ENCODE measurements around the gene PRMT1.

PRMT1 gene

DNA sequence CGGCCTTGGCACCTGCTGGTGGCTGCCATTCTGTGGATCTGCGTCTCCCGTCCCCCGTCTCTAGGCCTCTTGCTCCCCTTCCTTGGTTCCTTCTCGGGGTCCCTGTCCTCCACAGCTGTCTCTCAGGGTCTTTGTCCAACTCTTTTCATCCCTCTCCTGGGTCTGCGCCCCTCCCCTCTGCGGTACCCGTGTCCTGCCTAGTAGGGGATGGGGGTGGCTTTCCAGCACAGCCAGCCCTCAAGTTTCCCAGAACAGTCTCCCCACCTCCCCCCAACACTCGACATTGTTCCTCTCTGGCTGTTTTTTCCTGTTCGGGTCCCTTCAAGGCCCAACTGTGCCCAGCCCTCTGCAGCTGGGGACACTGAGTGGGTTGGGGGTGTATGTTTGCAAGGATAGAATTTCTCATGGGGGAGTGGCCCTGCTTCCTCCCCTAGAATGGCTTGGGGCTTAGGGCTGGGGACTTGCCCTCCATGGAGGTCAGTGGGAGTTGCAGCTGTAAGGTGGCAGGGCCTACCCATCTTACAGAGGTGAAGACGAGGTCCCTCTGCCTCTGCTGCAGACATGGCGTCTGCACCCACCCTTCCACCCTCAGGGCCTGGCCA is 11.6 kb downstream of the PRMT1 start:
- DNase-seq (ENCODE audit: low read depth in 2 of 2): no peak

DNA sequence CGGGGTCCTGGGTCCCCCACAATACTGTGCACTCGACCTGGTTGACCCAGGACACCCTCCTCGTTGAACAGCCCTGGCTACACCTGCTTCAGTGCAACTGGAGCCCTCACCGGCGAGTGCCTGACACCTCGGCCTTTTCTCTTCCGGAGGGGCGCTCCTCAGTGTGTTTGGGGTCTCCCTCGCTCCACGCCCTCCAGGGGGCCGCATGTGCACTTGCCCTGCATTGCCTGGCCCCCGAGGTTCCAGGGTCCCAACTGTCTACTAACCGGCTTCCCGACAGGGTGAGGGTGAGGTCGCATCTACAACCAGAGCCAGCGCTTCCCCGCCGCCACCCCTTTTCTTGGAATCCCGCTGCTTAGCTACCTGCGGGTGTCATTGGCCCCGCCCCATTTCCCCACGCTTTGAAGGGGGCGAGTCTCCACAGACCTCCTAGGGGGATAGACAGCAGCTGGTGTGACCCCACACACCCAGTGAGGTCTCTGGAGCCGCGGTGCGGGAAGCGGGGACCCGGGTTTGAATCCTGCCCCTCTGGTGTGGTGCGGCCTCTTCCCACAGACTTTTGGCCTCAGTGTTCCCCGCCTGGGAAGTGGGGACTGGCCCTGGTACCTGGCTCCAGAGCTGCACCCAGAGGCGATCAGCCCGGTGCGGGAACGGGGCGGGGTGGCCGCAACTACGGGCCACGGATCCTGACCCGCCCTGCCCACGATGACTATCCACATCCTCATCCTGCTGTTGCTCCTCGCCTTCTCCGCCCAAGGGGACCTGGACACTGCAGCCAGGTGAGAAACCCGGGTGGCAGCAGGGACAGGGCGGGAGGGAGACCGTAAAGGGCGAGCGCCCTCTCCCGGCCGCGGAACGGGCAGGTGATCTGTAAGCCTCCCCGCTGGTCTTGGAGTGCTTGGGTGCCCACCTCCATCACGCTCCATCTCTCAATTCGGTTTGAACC is 12.3 kb downstream of the PRMT1 start, which contains the start of gene ADM5:
Gene ADM5, plus strand, starts transcription at position 462 of the 946 bp plus-strand sequence. Its CDS starts 244 bp downstream, at position 706.
- no peak for DNase-seq (ENCODE audit: low read depth in 2 of 2)

DNA sequence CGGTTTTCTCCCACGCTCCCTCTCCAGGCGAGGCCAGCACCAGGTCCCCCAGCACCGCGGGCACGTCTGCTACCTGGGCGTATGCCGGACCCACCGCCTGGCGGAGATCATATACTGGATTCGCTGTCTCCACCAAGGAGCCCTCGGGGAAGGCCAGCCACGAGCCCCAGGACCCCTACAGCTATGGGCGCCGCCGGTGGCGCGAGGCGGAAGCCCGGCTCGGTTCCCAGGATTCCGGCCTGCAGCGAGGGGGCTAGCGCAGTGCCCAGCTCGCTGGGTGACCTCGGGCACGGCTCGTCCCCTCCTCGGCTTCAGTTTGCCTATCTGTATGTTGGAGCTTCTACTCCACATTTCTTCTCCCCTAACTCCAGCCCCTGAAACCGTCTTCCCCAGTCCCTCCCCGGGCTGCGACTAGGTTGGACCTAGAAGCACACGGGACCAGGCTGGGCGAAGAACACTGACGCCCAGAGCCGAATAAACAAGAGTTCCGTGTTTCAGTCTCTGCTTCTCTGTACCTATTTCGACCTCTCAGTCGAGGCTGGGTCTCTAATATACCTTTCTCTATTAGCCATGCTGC is 13.1 kb downstream of the PRMT1 start:
- DNase-seq (ENCODE audit: low read depth in 2 of 2): no peak

DNA sequence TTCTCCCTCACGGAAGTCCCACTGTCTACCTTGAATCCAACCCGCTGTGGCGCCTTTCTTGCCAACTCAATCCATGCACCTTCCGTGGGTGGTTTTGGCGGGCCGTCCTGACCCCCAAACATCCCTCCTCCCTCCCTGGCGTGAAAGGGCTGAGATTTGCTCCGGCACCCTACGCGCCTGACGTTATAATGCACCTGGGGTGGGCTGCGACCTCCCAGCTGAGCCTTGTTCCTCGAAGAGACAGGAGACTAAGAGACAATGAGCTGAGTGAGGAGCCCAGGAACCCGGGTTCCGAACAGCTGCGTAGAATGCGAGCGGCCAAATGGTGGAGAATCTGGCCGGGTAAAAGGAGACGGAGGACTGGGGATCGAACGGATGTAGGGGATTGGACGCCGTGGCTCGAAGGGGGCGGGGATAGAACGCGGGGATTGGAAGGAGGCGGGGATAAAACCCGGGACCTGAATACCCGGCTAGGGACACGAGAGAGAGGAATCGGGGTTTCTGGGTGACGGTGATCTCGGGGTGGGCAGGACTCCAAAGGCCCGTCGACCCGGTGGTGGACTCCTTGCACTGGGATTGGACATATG is 13.7 kb downstream of the PRMT1 start, which contains the start of gene CPT1C:
Gene CPT1C, plus strand, starts transcription at position 461 of the 587 bp plus-strand sequence. CDS start 1,137 bp downstream, outside the sequence.
- DNase-seq (ENCODE audit: low read depth in 2 of 2): no peak

DNA sequence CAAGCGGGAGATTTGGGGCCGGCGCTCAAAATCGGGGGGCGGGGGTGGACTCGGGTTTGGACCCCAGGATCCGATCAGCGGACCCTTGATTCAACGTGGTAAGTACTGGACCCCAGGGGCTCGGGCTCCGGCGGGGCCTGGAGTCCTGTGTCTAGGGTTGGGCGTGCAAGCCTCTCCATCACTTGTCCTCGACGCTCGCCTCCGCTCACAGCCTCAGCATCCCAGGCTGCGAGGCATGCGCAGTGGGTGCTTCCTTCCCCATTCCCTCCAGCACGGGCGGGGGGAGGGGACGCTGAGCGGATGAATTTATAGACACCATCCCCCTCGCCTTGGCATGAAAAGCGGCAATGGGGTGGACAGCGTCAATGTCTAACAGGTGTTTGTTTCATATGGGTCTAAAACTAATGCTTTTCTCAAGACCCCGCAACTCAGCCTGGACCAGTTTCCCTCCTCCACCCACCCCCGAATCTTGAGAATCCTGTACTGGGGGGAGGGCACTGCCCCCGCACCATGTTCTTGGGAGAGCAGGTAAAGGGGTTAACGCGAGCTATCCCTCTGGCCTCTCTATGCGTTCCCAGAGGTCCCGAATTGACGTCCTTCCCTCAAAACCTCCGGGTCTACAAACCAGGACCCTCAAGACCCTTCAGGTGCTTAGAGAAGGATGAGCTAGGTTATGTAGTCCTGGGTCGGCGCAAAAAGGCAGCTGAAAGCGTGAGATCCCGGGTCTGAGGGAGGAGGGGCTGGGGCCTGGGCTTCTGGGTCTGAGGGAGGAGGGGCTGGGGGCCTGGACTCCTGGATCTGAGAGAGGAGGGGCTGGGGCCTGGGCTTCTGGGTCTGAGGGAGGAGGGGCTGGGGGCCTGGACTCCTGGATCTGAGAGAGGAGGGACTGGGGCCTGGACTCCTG is 14.4 kb downstream of the PRMT1 start:
- no peak for DNase-seq (ENCODE audit: low read depth in 2 of 2)

DNA sequence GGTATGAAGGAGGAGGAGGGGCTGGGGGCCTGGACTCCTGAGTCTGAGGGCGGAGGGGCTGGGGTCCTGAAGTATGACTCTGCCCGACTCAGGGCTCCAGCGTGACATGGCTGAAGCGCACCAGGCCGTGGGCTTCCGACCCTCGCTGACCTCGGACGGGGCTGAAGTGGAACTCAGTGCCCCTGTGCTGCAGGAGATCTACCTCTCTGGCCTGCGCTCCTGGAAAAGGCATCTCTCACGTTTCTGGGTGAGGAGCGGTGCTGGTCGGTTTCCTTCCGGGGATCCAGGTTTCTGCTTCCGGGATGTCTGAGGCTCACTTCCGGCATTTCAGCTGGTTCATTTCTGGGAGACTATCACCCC is 15.1 kb downstream of the PRMT1 start:
- no peak for DNase-seq (ENCODE audit: low read depth in 2 of 2)

DNA sequence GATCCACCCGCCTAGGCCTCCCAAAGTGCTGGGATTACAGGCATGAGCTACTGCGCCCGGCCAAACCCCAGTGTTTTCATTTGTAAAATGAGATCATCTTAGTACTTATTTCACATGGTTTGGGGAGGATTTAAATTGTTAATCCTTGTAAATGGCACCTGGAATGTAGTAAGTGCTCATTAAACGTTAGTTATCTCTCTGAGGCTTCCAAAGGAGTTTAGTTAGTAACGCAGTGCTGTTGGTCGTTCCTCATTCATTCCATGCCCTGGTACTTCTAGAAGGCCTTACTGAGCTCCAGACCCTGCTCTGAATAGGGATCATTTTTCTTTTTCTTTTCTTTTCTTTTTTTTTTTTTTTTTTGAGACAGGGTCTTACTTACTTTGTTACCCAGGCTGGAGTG is 19.0 kb downstream of the PRMT1 start:
- no peak for DNase-seq (ENCODE audit: low read depth in 2 of 2)

DNA sequence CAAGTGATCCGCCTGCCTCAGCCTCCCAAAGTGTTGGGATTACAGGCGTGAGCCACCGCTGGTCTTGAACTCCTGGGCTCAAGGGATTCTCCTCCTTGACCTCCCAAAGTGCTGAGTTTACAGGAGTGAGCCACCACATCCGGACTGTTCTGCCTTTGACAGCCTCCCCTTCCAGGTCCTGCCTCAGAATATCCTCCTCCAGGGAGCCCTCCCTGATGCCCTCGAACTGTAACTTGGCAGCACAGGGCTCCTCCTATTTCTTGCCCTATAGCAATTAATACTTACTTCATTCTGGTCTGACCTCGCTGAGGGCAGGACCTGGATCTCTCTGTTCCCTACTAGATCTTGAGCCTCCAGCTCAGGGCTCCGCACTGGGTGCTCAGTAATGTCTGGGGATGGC is 19.8 kb downstream of the PRMT1 start:
- no peak for DNase-seq (ENCODE audit: low read depth in 2 of 2)

DNA sequence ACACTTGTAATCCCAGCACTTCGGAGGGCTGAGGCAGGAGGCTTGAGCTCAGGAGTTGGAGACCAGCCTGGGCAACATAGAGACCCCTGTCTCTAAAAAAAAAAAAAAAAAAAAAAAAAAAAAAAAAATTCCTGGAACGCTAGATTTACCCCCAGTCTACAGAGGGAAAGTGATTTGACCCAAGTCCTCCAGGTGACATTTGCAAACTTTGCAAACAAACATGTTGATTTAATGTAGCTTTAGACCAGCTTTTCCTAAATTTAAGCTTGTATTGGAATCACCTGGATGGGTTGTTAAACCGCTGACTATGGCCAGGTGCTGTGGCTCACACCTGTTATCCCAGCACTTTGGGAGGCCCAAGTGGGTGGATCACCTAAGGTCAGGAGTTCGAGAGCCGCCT is 22.3 kb downstream of the PRMT1 start:
- no peak for DNase-seq (ENCODE audit: low read depth in 2 of 2)

DNA sequence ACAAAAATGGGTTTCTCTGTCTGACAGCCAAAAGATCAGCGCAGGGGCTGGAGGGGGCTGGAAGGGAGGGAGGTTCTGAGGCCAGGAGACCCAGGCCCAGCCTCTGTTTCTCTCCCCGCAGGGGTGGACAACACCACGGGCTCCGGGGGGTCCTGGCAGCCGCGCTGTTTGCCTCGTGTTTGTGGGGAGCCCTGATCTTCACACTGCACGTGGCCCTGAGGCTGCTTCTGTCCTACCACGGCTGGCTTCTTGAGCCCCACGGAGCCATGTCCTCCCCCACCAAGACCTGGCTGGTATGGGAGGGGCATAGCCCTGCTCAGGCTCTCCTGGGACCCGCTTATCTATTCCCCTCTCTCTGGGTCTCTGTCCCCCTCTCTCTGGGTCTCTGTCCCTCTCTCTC is 23.5 kb downstream of the PRMT1 start:
- DNase-seq (ENCODE audit: low read depth in 2 of 2): no peak

DNA sequence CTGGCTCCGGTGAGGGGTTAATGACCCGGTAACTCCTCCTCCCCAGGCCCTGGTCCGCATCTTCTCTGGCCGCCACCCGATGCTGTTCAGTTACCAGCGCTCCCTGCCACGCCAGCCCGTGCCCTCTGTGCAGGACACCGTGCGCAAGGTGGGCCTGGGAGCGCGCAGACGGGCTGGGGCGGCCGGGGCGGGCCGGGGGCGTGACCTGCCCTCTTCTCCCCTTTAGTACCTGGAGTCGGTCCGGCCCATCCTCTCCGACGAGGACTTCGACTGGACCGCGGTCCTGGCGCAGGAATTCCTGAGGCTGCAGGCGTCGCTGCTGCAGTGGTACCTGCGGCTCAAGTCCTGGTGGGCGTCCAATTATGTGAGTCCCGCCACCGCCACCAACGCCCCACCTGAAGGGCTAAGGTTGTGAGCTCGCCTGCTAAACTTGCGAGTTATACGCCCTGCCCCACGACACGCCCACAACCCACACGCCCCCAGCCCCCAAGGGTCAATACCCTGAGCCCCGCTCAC is 24.3 kb downstream of the PRMT1 start:
- no peak for DNase-seq (ENCODE audit: low read depth in 2 of 2)

DNA sequence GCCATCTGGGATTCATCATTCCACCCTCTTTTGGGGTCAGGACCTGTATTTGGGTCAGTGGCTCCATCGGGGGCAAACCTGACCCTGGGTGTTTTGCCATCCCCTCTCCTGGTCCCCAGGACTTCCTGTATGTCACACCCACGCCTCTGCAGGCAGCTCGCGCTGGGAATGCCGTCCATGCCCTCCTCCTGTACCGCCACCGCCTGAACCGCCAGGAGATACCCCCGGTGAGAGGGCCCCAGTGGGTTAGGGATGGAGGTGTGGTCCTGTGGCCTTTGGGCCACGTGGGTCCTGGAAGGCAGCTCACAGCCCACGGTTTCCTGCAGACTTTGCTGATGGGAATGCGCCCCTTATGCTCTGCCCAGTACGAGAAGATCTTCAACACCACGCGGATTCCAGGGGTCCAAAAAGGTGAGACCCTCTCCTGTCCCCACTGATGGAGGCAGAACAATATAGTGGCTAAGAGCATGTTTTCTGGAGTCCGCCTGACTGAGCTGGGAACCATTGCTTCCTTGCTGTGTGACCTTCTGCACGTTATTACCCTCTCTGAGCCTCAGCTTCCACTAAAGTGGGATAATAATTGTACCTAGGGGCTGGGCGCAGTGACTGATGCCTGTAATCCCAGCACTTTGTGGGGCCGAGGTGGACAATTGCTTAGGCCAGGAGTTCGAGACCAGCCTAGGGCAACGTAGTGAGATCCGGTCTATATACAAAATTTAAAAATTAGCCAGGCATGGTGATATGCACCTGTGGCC is 28.0 kb downstream of the PRMT1 start:
- DNase-seq (ENCODE audit: low read depth in 2 of 2): no peak

DNA sequence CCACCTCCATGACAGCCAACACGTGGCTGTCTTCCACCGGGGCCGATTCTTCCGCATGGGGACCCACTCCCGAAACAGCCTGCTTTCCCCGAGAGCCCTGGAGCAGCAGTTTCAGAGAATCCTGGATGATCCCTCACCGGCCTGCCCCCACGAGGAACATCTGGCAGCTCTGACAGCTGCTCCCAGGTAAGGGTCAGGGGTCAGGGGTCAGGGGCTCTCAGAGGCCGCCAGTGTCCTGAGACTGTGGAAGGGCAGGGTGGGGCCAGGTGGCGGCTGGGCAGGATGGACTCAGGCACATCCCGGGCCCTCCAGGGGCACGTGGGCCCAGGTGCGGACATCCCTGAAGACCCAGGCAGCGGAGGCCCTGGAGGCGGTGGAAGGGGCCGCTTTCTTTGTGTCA is 28.8 kb downstream of the PRMT1 start:
- DNase-seq (ENCODE audit: low read depth in 2 of 2): no peak

DNA sequence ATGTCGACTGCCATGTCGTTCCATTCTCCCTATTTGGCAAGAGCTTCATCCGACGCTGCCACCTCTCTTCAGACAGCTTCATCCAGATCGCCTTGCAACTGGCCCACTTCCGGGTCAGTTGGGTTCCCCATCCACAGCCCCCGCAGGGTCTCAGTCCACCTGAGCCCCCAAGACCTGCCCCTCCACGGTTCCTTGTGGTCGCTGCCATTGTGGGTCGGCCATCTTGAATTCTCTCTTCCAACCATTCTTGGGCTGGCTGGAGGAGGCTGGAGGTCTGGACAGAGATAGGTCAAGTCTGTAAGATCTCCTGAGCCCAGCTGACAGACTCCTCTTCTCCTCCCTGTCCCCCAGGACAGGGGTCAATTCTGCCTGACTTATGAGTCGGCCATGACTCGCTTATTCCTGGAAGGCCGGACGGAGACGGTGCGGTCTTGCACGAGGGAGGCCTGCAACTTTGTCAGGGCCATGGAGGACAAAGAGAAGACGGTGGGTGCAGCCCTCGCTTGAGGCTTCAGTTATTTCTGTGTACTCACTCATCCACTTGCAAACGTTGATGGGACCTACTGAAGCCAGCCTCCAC is 33.4 kb downstream of the PRMT1 start:
- DNase-seq (ENCODE audit: low read depth in 2 of 2): no peak

DNA sequence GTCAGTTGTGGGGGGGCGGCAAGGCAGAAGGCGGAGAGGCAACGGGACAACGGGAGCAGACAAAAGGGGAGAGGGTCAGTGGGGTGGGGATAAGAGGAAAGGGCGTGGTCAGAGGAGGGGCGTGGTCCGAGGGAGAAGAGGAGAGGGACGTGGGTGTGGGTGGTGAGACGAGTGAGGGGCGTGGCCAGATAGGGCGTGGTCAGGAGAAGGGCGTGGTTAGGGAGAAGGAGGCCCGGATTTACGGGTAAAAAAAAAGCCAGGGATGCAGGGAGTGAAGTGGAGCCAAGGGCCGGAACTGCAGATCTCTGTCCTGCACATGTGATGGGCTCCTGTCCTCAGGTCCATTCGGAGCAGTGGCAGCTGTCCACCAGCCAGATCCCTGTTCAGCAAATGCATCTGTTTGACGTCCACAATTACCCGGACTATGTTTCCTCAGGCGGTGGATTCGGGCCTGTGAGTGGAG is 35.4 kb downstream of the PRMT1 start:
- DNase-seq (ENCODE audit: low read depth in 2 of 2): no peak

DNA sequence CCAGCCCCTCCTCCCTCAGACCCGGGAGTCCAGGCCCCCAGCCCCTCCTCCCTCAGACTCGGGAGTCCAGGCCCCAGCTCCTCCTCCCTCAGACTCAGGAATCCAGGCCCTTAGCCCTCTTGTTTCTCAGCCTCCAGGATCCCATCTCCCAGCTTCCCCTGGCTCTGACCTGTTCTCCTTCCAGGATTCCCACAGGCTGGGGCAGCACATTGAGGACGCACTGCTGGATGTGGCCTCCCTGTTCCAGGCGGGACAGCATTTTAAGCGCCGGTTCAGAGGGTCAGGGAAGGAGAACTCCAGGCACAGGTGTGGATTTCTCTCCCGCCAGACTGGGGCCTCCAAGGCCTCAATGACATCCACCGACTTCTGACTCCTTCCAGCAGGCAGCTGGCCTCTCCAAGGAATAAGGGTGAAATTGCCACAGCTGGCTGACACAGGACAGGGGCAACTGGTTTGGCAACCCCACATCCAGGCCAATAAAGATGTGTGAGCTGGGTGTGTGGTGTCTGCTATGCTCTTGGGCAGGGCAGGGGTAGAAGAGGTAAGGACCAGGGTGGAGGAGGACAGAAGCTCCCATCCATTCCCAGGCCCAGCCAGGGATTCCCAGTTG is 36.3 kb downstream of the PRMT1 start:
- DNase-seq (ENCODE audit: low read depth in 2 of 2): no peak

DNA sequence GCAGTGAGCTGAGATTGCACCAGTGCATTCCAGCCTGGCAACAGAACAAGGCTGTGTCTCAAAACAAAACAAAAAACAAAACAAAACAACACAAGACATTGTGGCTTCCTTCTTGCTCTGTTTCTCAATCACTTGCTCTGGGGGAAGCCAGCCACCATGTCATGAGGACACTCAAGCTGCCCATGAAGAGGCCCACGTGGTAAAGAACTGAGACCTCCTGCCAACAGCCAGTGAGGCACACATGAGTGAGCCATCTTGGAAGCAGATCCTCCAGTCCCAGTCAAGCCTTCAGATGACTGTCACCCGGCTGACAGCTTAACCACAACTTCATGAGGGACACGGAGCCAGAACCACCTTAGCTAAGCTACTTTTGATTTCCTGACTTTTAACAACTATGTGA is 39.1 kb downstream of the PRMT1 start:
- DNase-seq (ENCODE audit: low read depth in 2 of 2): no peak

DNA sequence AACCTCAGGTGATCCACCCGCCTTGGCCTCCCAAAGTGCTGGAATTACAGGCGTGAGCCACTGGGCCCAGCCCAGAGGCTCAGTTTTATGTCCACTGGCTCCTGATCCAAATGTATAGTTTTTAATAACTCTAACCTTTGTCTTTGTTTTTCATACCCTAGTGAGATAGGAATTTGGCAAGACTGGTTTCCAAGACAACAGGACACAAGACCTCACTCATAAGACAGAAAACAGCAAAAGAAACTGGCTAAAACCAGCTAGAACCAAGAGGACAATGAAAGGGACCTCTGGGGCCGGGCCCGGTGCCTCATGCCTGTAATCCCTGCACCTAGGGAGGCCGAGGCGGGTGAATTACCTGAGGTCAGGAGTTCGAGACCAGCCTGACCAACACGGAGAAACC is 41.4 kb downstream of the PRMT1 start:
- DNase-seq (ENCODE audit: low read depth in 2 of 2): no peak

DNA sequence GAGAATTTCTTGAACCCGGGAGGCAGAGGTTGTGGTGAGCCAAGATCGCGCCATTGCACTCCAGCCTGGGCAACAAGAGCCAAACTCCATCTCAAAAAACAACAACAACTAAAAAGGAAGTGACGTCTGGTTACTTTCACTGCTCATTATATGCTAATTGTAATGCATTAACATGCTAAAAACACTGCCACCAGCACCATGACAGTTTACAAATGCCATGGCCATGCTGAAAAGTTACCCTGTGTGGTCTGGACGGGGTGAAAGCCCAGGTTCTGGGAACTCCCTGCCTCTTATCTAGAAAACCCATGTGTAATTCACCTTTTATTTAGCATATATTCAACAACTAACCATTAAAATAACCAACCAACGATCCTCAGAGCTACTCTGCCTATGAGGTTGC is 41.9 kb downstream of the PRMT1 start:
- no peak for DNase-seq (ENCODE audit: low read depth in 2 of 2)

Measured in stimulated activated CD4-positive, alpha-beta T cell treated with anti-CD3 and anti-CD28 coated beads, Interleukin-1b, Interleukin-23, amount 100 ng/mL, for 1 hour (primary cell).